HepG2 (cell line): Measurements from ENCODE around the gene CYSTM1. TPM values are rescaled to one million over a fixed set of nuclear protein-coding genes. Genes with fewer than 3 reads are reported as not detected.

Experiments
- ATAC-seq: fragments of 200-7000 bp; cut with Tn5 transposase; 3 replicates; pipeline ENCODE4 v1.9.1; 2020; ENCODE audit warnings: mild to moderate bottlenecking, moderate library complexity
- BruUV-seq: library from RNA; stranded (reverse); fragments of 400-500 nt; replicated peaks from 2 replicates; lab custom pipeline; 2021; lab: Mats Ljungman, UMichigan
- CTCF ChIA-PET: fragments of 300-600 bp; formaldehyde crosslinking; extraction: SDS; loops from one replicate; lab custom pipeline; 2021; ENCODE audit warnings: low total read pairs, inconsistent platforms, low intra/inter-chr PET ratio; lab: Yijun Ruan, JAX
- POLR2A ChIA-PET: fragments of 350-600 bp; sonication (Branson Sonifier 250); formaldehyde crosslinking; loops from one replicate; lab custom pipeline; 2020; ENCODE audit warnings: antibody characterized with exemption, inconsistent platforms; lab: Yijun Ruan, JAX
- DNase-seq: peaks from one replicate; pipeline ENCODE4 v3.0.0-alpha.2; 2015; ENCODE audit warnings: low spot score
- FAIRE-seq: peaks from 3 replicates; lab custom pipeline; 2011; peaks lifted over from hg19 to GRCh38; lab: Jason Lieb, UNC
- H2AFZ ChIP-seq: one replicate; pipeline ENCODE4 v1.6.1; 2011; ENCODE audit warnings: low read length, inconsistent platforms
- H3K27ac ChIP-seq: fragments of 300-600 bp; 3 replicates; pipeline ENCODE4 v1.8.0; 2011; ENCODE audit warnings: mixed run types, mild to moderate bottlenecking, mixed read lengths, low read length, inconsistent platforms; ENCODE audit not compliant: insufficient read depth; ENCODE audit errors: extremely low read length
- H3K27me3 ChIP-seq, 2 experiments: fragments of 200-600 bp in 1 of 2; 2 replicates in 1 of 2; 3 replicates in 1 of 2; pipeline versions ENCODE4 v1.6.0 to v1.8.0; 2011; ENCODE audit warnings: low read length in 2 of 2, mild to moderate bottlenecking in 2 of 2, moderate library complexity in 2 of 2, inconsistent platforms in 1 of 2; ENCODE audit not compliant: insufficient read depth in 2 of 2, control insufficient read depth in 1 of 2
- H3K36me3 ChIP-seq, 2 experiments: fragments of 200-600 bp in 1 of 2; replicated peaks in 1 of 2; 2 replicates in 1 of 2; 3 replicates in 1 of 2; pipeline versions ENCODE4 v1.5.1 to v1.8.0; 2011; ENCODE audit warnings: low read length in 2 of 2, inconsistent platforms in 1 of 2; ENCODE audit not compliant: insufficient read depth in 2 of 2, control insufficient read depth in 1 of 2
- H3K4me1 ChIP-seq: 2 replicates; pipeline ENCODE4 v1.5.1; 2012; ENCODE audit warnings: low read length, inconsistent platforms; ENCODE audit not compliant: insufficient read depth
- H3K4me2 ChIP-seq: 2 replicates; pipeline ENCODE4 v1.6.0; 2011; ENCODE audit warnings: low read depth, low read length, inconsistent platforms
- H3K4me3 ChIP-seq, 3 experiments: fragments of 200-600 bp in 1 of 3; sonication (generic), shearing (Covaris generic) in 1 of 3; replicated peaks in 1 of 3; 2 replicates each; pipeline ENCODE4 v1.5.1; 2011 to 2016; ENCODE audit warnings: low read length in 3 of 3, inconsistent platforms in 2 of 3, low read depth in 2 of 3, mild to moderate bottlenecking in 2 of 3, control low read depth in 1 of 3, mixed read lengths in 1 of 3; ENCODE audit not compliant: insufficient read depth in 1 of 3
- H3K79me2 ChIP-seq: one replicate; pipeline ENCODE4 v1.6.1; 2011; ENCODE audit warnings: low read length, inconsistent platforms; ENCODE audit not compliant: insufficient read depth
- H3K9ac ChIP-seq: 2 replicates; pipeline ENCODE4 v1.6.0; 2011; ENCODE audit warnings: mild to moderate bottlenecking, low read depth, low read length, inconsistent platforms; ENCODE audit not compliant: insufficient read depth
- H3K9me3 ChIP-seq: 2 replicates; pipeline ENCODE4 v1.5.1; 2012; ENCODE audit warnings: mild to moderate bottlenecking, low read length
- H4K20me1 ChIP-seq: 2 replicates; pipeline ENCODE4 v1.6.0; 2011; ENCODE audit warnings: inconsistent platforms, mild to moderate bottlenecking, low read length, moderate library complexity; ENCODE audit not compliant: insufficient read depth
- CBX2 ChIP-seq, 2 experiments: fragments of 200-600 bp in 1 of 2; sonication (generic); formaldehyde crosslinking in 1 of 2; IDR thresholded peaks; 2 replicates each; pipeline versions ENCODE4 v1.7.0 to v1.8.1; 2018 to 2022; ENCODE audit warnings: low read depth in 2 of 2, low read length in 1 of 2, mild to moderate bottlenecking in 1 of 2, missing genetic modification reagents in 1 of 2
- CTCF ChIP-seq: sonication (generic); formaldehyde crosslinking; IDR thresholded peaks from 2 replicates; pipeline ENCODE4 v1.5.0; 2020; ENCODE audit warnings: mild to moderate bottlenecking, missing genetic modification reagents, moderate library complexity
- HOXA7 ChIP-seq: sonication (generic); formaldehyde crosslinking; IDR thresholded peaks from 2 replicates; pipeline ENCODE4 v1.8.1; 2022; ENCODE audit warnings: mild to moderate bottlenecking, missing genetic modification reagents, moderate library complexity
- SKI ChIP-seq: fragments of 450-650 bp; IDR thresholded peaks from one replicate; pipeline ENCODE4 v1.6.1; 2018; ENCODE audit warnings: mild to moderate bottlenecking; ENCODE audit not compliant: partially characterized antibody
- TARDBP ChIP-seq: sonication (generic); formaldehyde crosslinking; IDR thresholded peaks from 2 replicates; pipeline ENCODE4 v1.8.0; 2022; ENCODE audit warnings: mild to moderate bottlenecking, missing genetic modification reagents
- TBX3 ChIP-seq: fragments of 450-650 bp; IDR thresholded peaks from 2 replicates; pipeline ENCODE4 v1.6.1; 2017; ENCODE audit warnings: antibody characterized with exemption, mild to moderate bottlenecking, inconsistent platforms, borderline replicate concordance
- WGBS: methylation state at CpG from one replicate; pipeline ENCODE4 v1.1.6; 2017; ENCODE audit warnings: low lambda C conversion rate; 5-methylcytosine and 5-hydroxymethylcytosine counted together
- in situ Hi-C: cut with HindIII; loops from 2 replicates; pipeline ENCODE4 v1.10.0; 2017; ENCODE audit warnings: low pct_unique_long_range_greater_than_20kb; ENCODE audit not compliant: extremely low pct_ligation_motif_present
- intact Hi-C: fragments of 100-400 bp; cut with micrococcal nuclease; formaldehyde crosslinking; loops from one replicate; pipeline ENCODE4 v1.10.0; 2022; ENCODE audit not compliant: unreplicated experiment
- polyA plus RNA-seq, 8 experiments: library from polyadenylated mRNA; depleted of rRNA in 3 of 8; stranded (reverse) in 7 of 8; unstranded in 1 of 8; fragments of >200 nt; fragmentation: Illumina TruSeq in 4 of 8; extraction: Trizol in 4 of 8; gene quantifications; 2 replicates each; pipeline versions ENCODE4 v1.2.1 to v1.2.3, GENCODE V29; 2011 to 2016; ENCODE audit warnings: low read depth in 4 of 8, missing spikeins in 1 of 8, mixed read lengths in 1 of 8; ENCODE audit not compliant: insufficient read depth in 1 of 8
- total RNA-seq, 5 experiments: library from RNA; depleted of rRNA; stranded (reverse); fragments of >200 nt; fragmentation: Illumina TruSeq; extraction: Trizol; gene quantifications; 2 replicates each; pipeline ENCODE4 v1.2.3, GENCODE V29; 2016; ENCODE audit warnings: low read depth in 1 of 5

CYSTM1 gene
- total and polyA plus RNA-seq, 2 of the 13 experiments (the other 11 are each of a cell fraction or from before 2014, with no cell fraction given), result 40.0 to 73.4 TPM

GRCh38 chr5:140238756-140239155 is 63.8 kb downstream of the CYSTM1 start:
- H4K20me1 ChIP-seq, result no peaks in the 10 kb centered on the region

More at GRCh38 chr5:140238756-140239155, 63.8 kb downstream of the CYSTM1 start:
- no TSS peak for BruUV-seq
- no peak overlapping the region for H3K9ac ChIP-seq
- TF ChIP-seq CTCF (CRISPR knock-in tag) (no peak), CBX2 (IDR thresholded peaks at IDR 0.05; ENCODE audit: low read depth, low read length) (no peak), CBX2 (CRISPR knock-in tag; IDR thresholded peaks at IDR 0.05; ENCODE audit: low read depth) (no peak), TARDBP (CRISPR knock-in tag) (no peak), TBX3 (no peak), HOXA7 (CRISPR knock-in tag) (no peak), SKI (no peak)
- H3K36me3 ChIP-seq, result peaks cover 3 to 7% of the 10 kb centered on the region in 2 experiments; a peak in 4 of 5 replicates
- intact Hi-C loops, result no loop called here
- H3K4me1 ChIP-seq, result peaks cover 39% of the 10 kb centered on the region
- DNase-seq (no peak), FAIRE-seq (no peak), ATAC-seq (no peak)
- POLR2A ChIA-PET, result interaction anchor here (1.5 kb wide), 1 partner anchor 108 kb away, joined by 4 read pairs; the partner anchor contains the start of gene HBEGF
- no peaks in the 10 kb centered on the region for H3K9me3 ChIP-seq
- H3K79me2 ChIP-seq, result no peaks in the 10 kb centered on the region
- H3K27ac ChIP-seq, result no peak overlapping the region
- H3K4me2 ChIP-seq, result no peak overlapping the region
- H3K4me3 ChIP-seq, result no peak overlapping the region
- H3K27me3 ChIP-seq, result no peaks in the 10 kb centered on the region
- in situ Hi-C loops, result no loop called here
- WGBS, result 86% methylated on average over 6 of the region's 6 CpGs
- CTCF ChIA-PET, result no interaction called here
- no peak overlapping the region for H2AFZ ChIP-seq
